ENCODE results near the gene GDPD5.
A peak's percentile ranks its signal among the peaks of the same experiment; 100 is the strongest.
"Not testable (repeated sequence)": the region's sequence is repeated elsewhere in the genome, so short reads cannot be mapped to it uniquely, and the experiment has no call there.

Gene GDPD5

GRCh38 chr11:75428989-75429640 lies 96.6 kb downstream of the GDPD5 start:
- DNase-seq (ENCODE audit: low read depth in 2 of 2), result no peak

GRCh38 chr11:75428281-75428724 lies 97.4 kb downstream of the GDPD5 start:
- DNase-seq (ENCODE audit: low read depth in 2 of 2), result peak; percentile 15 to 63

GRCh38 chr11:75427181-75427580 lies 98.6 kb downstream of the GDPD5 start:
- DNase-seq (ENCODE audit: low read depth in 2 of 2), result no peak

- DNase-seq (ENCODE audit: low read depth in 2 of 2), result no peak
Observed at GRCh38 chr11:75426720-75427086, 99.0 kb downstream of the GDPD5 start.

- DNase-seq (ENCODE audit: low read depth in 2 of 2), result no peak
Observed at GRCh38 chr11:75425422-75425821, 100.3 kb downstream of the GDPD5 start.

GRCh38 chr11:75424396-75424795 lies 101.3 kb downstream of the GDPD5 start:
- no peak for DNase-seq (ENCODE audit: low read depth in 2 of 2)

GRCh38 chr11:75423721-75424120 lies 102.0 kb downstream of the GDPD5 start:
- no peak for DNase-seq (ENCODE audit: low read depth in 2 of 2)

- no peak for DNase-seq (ENCODE audit: low read depth in 2 of 2)
Observed at GRCh38 chr11:75422248-75423231, 103.2 kb downstream of the GDPD5 start.

- no peak for DNase-seq (ENCODE audit: low read depth in 2 of 2)
Observed at GRCh38 chr11:75421902-75422247, 103.9 kb downstream of the GDPD5 start.

GRCh38 chr11:75421035-75421602 lies 104.6 kb downstream of the GDPD5 start:
- no peak for DNase-seq (ENCODE audit: low read depth in 2 of 2)

- no peak for DNase-seq (ENCODE audit: low read depth in 2 of 2)
Observed at GRCh38 chr11:75420224-75421034, 105.3 kb downstream of the GDPD5 start.

GRCh38 chr11:75413864-75414263 lies 111.9 kb downstream of the GDPD5 start:
- no peak for DNase-seq (ENCODE audit: low read depth in 2 of 2)

GRCh38 chr11:75413146-75413545 lies 112.6 kb downstream of the GDPD5 start:
- not testable (repeated sequence) for DNase-seq (ENCODE audit: low read depth in 2 of 2)

- not testable (repeated sequence) for DNase-seq (ENCODE audit: low read depth in 2 of 2)
Observed at GRCh38 chr11:75409971-75410370, 115.8 kb downstream of the GDPD5 start.

GRCh38 chr11:75408957-75409219 lies 116.9 kb downstream of the GDPD5 start:
- DNase-seq (ENCODE audit: low read depth in 2 of 2), result no peak

- no peak for DNase-seq (ENCODE audit: low read depth in 2 of 2)
Observed at GRCh38 chr11:75406338-75406777, 119.4 kb downstream of the GDPD5 start.

GRCh38 chr11:75403983-75404658 lies 121.6 kb downstream of the GDPD5 start:
- DNase-seq (ENCODE audit: low read depth in 2 of 2), result no peak

- no peak for DNase-seq (ENCODE audit: low read depth in 2 of 2)
Observed at GRCh38 chr11:75403037-75403436, 122.7 kb downstream of the GDPD5 start.

GRCh38 chr11:75402002-75402773 lies 123.6 kb downstream of the GDPD5 start:
- DNase-seq (ENCODE audit: low read depth in 2 of 2), result no peak

GRCh38 chr11:75400146-75400865 lies 125.4 kb downstream of the GDPD5 start:
- no peak for DNase-seq (ENCODE audit: low read depth in 2 of 2)

Measured in stimulated activated CD8-positive, alpha-beta memory T cell treated with anti-CD3 and anti-CD28 coated beads, Interleukin-15, amount 100 ng/mL, for 4 hours (primary cell).